Inflammatory macrophage treated with lipopolysaccharide for 1 hour (primary cell): ENCODE data around the gene PTPRN2.
"Not testable (repeated sequence)": the region's sequence is repeated elsewhere in the genome, so short reads cannot be mapped to it uniquely, and the experiment has no call there.

Experiments used
- DNase-seq, 2 donors: peaks; one replicate each; pipeline ENCODE4 v3.0.0-alpha.2; 2020 to 2022

Gene PTPRN2

GRCh38 chr7:158315326-158315725, 272.3 kb downstream of the PTPRN2 start:
- DNase-seq = no peak

GRCh38 chr7:158314394-158314793, 273.2 kb downstream of the PTPRN2 start:
- DNase-seq = no peak

GRCh38 chr7:158313931-158314330, 273.7 kb downstream of the PTPRN2 start:
- no peak for DNase-seq

GRCh38 chr7:158312789-158313188, 274.8 kb downstream of the PTPRN2 start:
- DNase-seq = no peak

- no peak for DNase-seq
These were observed 275.8 kb downstream of the PTPRN2 start for GRCh38 chr7:158311791-158312190.

- DNase-seq = no peak
These were observed 276.5 kb downstream of the PTPRN2 start for GRCh38 chr7:158310924-158311666.

GRCh38 chr7:158309868-158310763, 277.5 kb downstream of the PTPRN2 start:
- no peak for DNase-seq

- DNase-seq = no peak
These were observed 279.6 kb downstream of the PTPRN2 start for GRCh38 chr7:158308001-158308400.

- not testable (repeated sequence) for DNase-seq
These were observed 283.6 kb downstream of the PTPRN2 start for GRCh38 chr7:158304072-158304471.

- DNase-seq = no peak
These were observed 284.5 kb downstream of the PTPRN2 start for GRCh38 chr7:158303121-158303520.

- no peak for DNase-seq
These were observed 285.2 kb downstream of the PTPRN2 start for GRCh38 chr7:158302274-158303070.

GRCh38 chr7:158301207-158301606, 286.4 kb downstream of the PTPRN2 start:
- no peak for DNase-seq

GRCh38 chr7:158300427-158300826, 287.2 kb downstream of the PTPRN2 start:
- no peak for DNase-seq

GRCh38 chr7:158299607-158300006, 288.0 kb downstream of the PTPRN2 start:
- DNase-seq = no peak

GRCh38 chr7:158296798-158297104, 290.9 kb downstream of the PTPRN2 start:
- no peak for DNase-seq

GRCh38 chr7:158295966-158296797, 291.4 kb downstream of the PTPRN2 start:
- no peak for DNase-seq

- not testable (repeated sequence) for DNase-seq
These were observed 293.0 kb downstream of the PTPRN2 start for GRCh38 chr7:158294468-158295215.

- no peak for DNase-seq
These were observed 294.7 kb downstream of the PTPRN2 start for GRCh38 chr7:158292948-158293347.

GRCh38 chr7:158291998-158292397, 295.6 kb downstream of the PTPRN2 start:
- no peak for DNase-seq

- DNase-seq = no peak
These were observed 297.7 kb downstream of the PTPRN2 start for GRCh38 chr7:158289761-158290523.

GRCh38 chr7:158289231-158289630, 298.4 kb downstream of the PTPRN2 start:
- no peak for DNase-seq
